Peyer's patch (tissue), 4 donors: ENCODE data around the gene BMP8B. TPM values are rescaled to one million over a fixed set of nuclear protein-coding genes. Genes with fewer than 3 reads are reported as not detected.
"Not testable (repeated sequence)": the region's sequence is repeated elsewhere in the genome, so short reads cannot be mapped to it uniquely, and the experiment has no call there.

Experiments used
- DNase-seq, 3 donors: peaks; one replicate each; pipeline ENCODE4 v3.0.0-alpha.2; 2017 to 2019
- H3K27ac ChIP-seq, 4 donors: fragments of 200-600 bp; sonication (generic); one replicate each; pipeline ENCODE4 v1.5.1; 2016 to 2019
- H3K27me3 ChIP-seq, 2 donors: fragments of 200-600 bp; sonication (generic); one replicate each; pipeline ENCODE4 v1.5.1; 2019
- H3K36me3 ChIP-seq, 3 donors: fragments of 200-600 bp; sonication (generic); one replicate each; pipeline ENCODE4 v1.5.1; 2016 to 2019
- H3K4me1 ChIP-seq, 4 donors: fragments of 200-600 bp; sonication (generic); one replicate each; pipeline ENCODE4 v1.5.1; 2016 to 2019
- H3K4me3 ChIP-seq, 4 donors: fragments of 200-600 bp; sonication (generic); 1 replicate in 3 of 4; 2 replicates in 1 of 4; pipeline ENCODE4 v1.5.1; 2016 to 2019; ENCODE audit warnings: mild to moderate bottlenecking in 1 of 4
- H3K9me3 ChIP-seq, 4 donors: fragments of 200-600 bp; sonication (generic); one replicate each; pipeline ENCODE4 v1.5.1; 2016 to 2019; ENCODE audit warnings: mild to moderate bottlenecking in 1 of 4
- POLR2A ChIP-seq, 2 donors: fragments of 450-650 bp; IDR thresholded peaks; one replicate each; pipeline ENCODE4 v1.5.1; 2017; ENCODE audit warnings: antibody characterized with exemption in 2 of 2, mild to moderate bottlenecking in 2 of 2, moderate library complexity in 2 of 2
- total RNA-seq, 4 donors: library from RNA; depleted of rRNA; stranded (reverse); fragments of >200 nt; gene quantifications; one replicate each; pipeline ENCODE4 v1.1.0, GENCODE V29; 2016
- TF ChIP-seq, protein P1 (sequence below), 6 experiments: fragments of 450-650 bp in 4 of 6; fragments of 200-600 bp in 2 of 6; sonication (generic) in 1 of 6; IDR thresholded peaks; one replicate each; pipeline ENCODE4 v1.5.1; 2017 to 2019; ENCODE audit warnings: antibody characterized with exemption in 6 of 6, mild to moderate bottlenecking in 3 of 6, moderate library complexity in 1 of 6

Gene BMP8B
- total RNA-seq, 4 donors from 2014 or later, result 1.7 to 34.0 (median 15.7) TPM

DNA sequence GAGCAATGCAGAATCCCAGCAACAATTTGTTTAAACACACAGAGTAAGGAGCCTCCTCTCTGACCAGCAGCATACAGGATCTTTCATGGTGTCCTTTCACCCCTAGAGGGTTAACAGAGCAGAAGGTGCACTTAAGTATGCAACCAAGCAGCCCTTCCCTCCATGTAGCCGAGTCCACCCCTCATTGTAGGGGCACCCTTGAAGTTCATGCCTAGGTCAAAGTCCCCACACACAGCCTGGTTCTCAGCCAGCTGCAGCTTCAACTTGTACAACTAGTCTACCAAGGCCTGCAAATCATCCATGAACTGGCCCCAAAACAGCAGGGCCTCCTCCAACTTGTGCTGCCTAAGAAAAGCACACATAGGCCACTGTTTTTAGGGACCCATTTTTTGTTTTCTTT, 7.0 kb upstream of the BMP8B start:
- Histone ChIP-seq H3K4me1 (peaks cover 0 to 19% (median 2%) of the 10 kb centered on the region in 4 donors), H3K36me3 (no peaks in the 10 kb centered on the region), H3K27me3 (no peaks in the 10 kb centered on the region), H3K27ac (no peak overlapping the region), H3K4me3 (no peak overlapping the region), H3K9me3 (no peaks in the 10 kb centered on the region)
- TF ChIP-seq POLR2A (IDR thresholded peaks at IDR 0.05), result no peak
- TF ChIP-seq, protein P1, sequence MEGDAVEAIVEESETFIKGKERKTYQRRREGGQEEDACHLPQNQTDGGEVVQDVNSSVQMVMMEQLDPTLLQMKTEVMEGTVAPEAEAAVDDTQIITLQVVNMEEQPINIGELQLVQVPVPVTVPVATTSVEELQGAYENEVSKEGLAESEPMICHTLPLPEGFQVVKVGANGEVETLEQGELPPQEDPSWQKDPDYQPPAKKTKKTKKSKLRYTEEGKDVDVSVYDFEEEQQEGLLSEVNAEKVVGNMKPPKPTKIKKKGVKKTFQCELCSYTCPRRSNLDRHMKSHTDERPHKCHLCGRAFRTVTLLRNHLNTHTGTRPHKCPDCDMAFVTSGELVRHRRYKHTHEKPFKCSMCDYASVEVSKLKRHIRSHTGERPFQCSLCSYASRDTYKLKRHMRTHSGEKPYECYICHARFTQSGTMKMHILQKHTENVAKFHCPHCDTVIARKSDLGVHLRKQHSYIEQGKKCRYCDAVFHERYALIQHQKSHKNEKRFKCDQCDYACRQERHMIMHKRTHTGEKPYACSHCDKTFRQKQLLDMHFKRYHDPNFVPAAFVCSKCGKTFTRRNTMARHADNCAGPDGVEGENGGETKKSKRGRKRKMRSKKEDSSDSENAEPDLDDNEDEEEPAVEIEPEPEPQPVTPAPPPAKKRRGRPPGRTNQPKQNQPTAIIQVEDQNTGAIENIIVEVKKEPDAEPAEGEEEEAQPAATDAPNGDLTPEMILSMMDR (IDR thresholded peaks at IDR 0.05), result no peak
- DNase-seq, result peak in 1 of 3 donors; percentile 39

- Histone ChIP-seq H3K27ac (no peak overlapping the region), H3K4me1 (peaks cover 0 to 12% (median 1%) of the 10 kb centered on the region in 4 donors), H3K27me3 (no peaks in the 10 kb centered on the region), H3K9me3 (no peaks in the 10 kb centered on the region), H3K36me3 (no peaks in the 10 kb centered on the region), H3K4me3 (no peak overlapping the region)
- DNase-seq, result peak in 1 of 3 donors; percentile 6
- TF ChIP-seq POLR2A (IDR thresholded peaks at IDR 0.05), result no peak
- TF ChIP-seq, protein P1 (IDR thresholded peaks at IDR 0.05), result no peak
Observed at GRCh38 chr1:39791838-39792237, 3.2 kb upstream of the BMP8B start.

DNA sequence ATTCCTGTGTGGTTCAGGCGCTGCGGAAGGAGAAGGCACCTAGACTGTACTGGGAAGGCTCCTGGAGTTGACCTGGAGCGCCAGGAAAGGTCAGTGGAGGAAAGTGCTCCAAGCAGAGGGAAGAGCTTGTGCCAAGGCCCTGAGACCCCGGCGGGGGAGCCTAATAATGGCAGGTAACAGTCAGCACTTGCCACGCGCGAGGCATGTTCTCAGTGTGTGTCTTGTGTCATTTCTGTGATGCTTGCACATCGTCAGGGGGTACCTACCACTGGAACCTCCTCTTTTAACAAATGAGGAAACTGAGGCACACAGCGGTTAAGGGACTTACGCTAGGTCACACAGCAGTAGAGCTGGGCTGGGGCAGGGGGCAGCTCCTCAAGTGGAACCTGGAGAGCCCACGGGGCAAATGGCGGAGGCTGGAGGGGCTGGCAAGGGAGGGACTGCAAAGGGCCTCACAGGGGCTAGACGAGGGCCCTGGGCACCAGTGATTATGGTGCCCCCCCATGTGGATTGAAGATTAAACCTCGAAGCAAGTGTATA, 976 bp upstream of the BMP8B start:
- H3K4me1 ChIP-seq, result peaks cover 0 to 12% (median 1%) of the 10 kb centered on the region in 4 donors
- no peaks in the 10 kb centered on the region for H3K27me3 ChIP-seq
- TF ChIP-seq POLR2A (IDR thresholded peaks at IDR 0.05), result no peak
- TF ChIP-seq, protein P1 (IDR thresholded peaks at IDR 0.05), result no peak
- H3K4me3 ChIP-seq, result peak overlapping the region; percentile 68 to 83 (median 72)
- H3K27ac ChIP-seq, result peak overlapping the region in 2 of 4 donors; percentile 77 to 80
- no peak for DNase-seq
- no peaks in the 10 kb centered on the region for H3K36me3 ChIP-seq
- no peaks in the 10 kb centered on the region for H3K9me3 ChIP-seq

DNA sequence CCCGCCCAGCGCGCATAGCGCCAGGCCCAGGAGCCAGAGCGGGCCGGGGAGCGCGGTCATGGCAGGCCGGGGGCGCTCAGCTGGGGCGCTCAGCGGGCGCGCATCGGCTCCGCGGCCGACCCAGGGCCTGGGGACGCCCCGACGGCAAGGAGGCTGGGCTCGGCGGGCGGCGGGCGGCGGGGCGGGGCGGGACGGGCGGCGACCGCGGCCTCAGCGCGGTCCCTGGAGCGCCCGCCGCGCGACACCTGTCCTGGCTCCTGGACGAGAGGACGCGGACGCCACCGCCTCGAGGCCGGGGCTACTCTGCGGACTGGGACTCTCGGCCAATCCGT, 273 bp downstream of the BMP8B start:
- Histone ChIP-seq H3K27me3 (no peaks in the 10 kb centered on the region), H3K9me3 (no peaks in the 10 kb centered on the region), H3K4me3 (peak overlapping the region; percentile 68 to 83 (median 72)), H3K36me3 (no peaks in the 10 kb centered on the region), H3K27ac (peak overlapping the region; percentile 49 to 80 (median 70)), H3K4me1 (peaks cover 0 to 12% (median 1%) of the 10 kb centered on the region in 4 donors)
- TF ChIP-seq POLR2A (IDR thresholded peaks at IDR 0.05), result no peak
- TF ChIP-seq, protein P1 (IDR thresholded peaks at IDR 0.05), result no peak
- DNase-seq, result no peak

- H3K27ac ChIP-seq, result not testable (repeated sequence)
- peak in 1 of 3 donors; percentile 44 for DNase-seq
- H3K4me3 ChIP-seq, result peak overlapping the region; percentile 10 to 83 (median 72)
Observed at GRCh38 chr1:39787964-39788363, 701 bp downstream of the BMP8B start.

GRCh38 chr1:39787468-39787867, 1.2 kb downstream of the BMP8B start:
- Histone ChIP-seq H3K36me3 (no peaks in the 10 kb centered on the region), H3K27me3 (no peaks in the 10 kb centered on the region), H3K27ac (no peak overlapping the region), H3K4me1 (peaks cover 0 to 12% (median 1%) of the 10 kb centered on the region in 4 donors), H3K9me3 (no peaks in the 10 kb centered on the region), H3K4me3 (peak overlapping the region in 2 of 4 donors; percentile 68 to 83)
- DNase-seq, result peak in 1 of 3 donors; percentile 58
- no peak for TF ChIP-seq POLR2A (IDR thresholded peaks at IDR 0.05)
- TF ChIP-seq, protein P1 (IDR thresholded peaks at IDR 0.05), result no peak

More at GRCh38 chr1:39787964-39788363, 701 bp downstream of the BMP8B start:
- H3K4me1 ChIP-seq, result peaks cover 0 to 12% (median 1%) of the 10 kb centered on the region in 4 donors
- not testable (repeated sequence) for H3K9me3 ChIP-seq, H3K27me3 ChIP-seq, H3K36me3 ChIP-seq

- H3K27me3 ChIP-seq, H3K9me3 ChIP-seq, H3K4me3 ChIP-seq, H3K27ac ChIP-seq, H3K36me3 ChIP-seq: not testable (repeated sequence)
- H3K4me1 ChIP-seq, result peaks cover 0 to 12% (median 1%) of the 10 kb centered on the region in 4 donors
- peak in 1 of 3 donors; percentile 25 for DNase-seq
Observed at GRCh38 chr1:39787108-39787375, 1.6 kb downstream of the BMP8B start.

- H3K9me3 ChIP-seq, H3K27me3 ChIP-seq, H3K4me3 ChIP-seq, H3K36me3 ChIP-seq, H3K27ac ChIP-seq: not testable (repeated sequence)
- peak in 1 of 3 donors; percentile 26 for DNase-seq
- peaks cover 0 to 12% (median 1%) of the 10 kb centered on the region in 4 donors for H3K4me1 ChIP-seq
Observed at GRCh38 chr1:39786303-39787107, 2.2 kb downstream of the BMP8B start.

- H3K27ac ChIP-seq, H3K9me3 ChIP-seq, H3K4me1 ChIP-seq, H3K36me3 ChIP-seq, H3K4me3 ChIP-seq, H3K27me3 ChIP-seq: not testable (repeated sequence)
- DNase-seq, result peak in 1 of 3 donors; percentile 19
Observed at GRCh38 chr1:39782685-39783084, 6.0 kb downstream of the BMP8B start.
